ENCODE data around the gene OSBPL1A.

Gene OSBPL1A

GRCh38 chr18:24317370-24317769 is 80.3 kb downstream of the OSBPL1A start:
- H3K4me3 ChIP-seq (ENCODE audit: low read depth, low read length), result no peak overlapping the region

GRCh38 chr18:24315170-24315569 is 82.5 kb downstream of the OSBPL1A start:
- H3K4me3 ChIP-seq (ENCODE audit: low read depth, low read length), result no peak overlapping the region
- no peaks in the 10 kb centered on the region for H3K9me3 ChIP-seq (ENCODE audit: severe bottlenecking)
- H3K36me3 ChIP-seq, result no peaks in the 10 kb centered on the region
- H3K27me3 ChIP-seq (ENCODE audit: insufficient read depth, low read depth, severe bottlenecking), result no peaks in the 10 kb centered on the region
- DNase-seq, result no peak
- no peak overlapping the region for H3K27ac ChIP-seq
- TF ChIP-seq CTCF (IDR thresholded peaks at IDR 0.05; ENCODE audit: low read depth, low read length), result no peak

More at GRCh38 chr18:24317370-24317769, 80.3 kb downstream of the OSBPL1A start:
- no peak for DNase-seq
- no peak for TF ChIP-seq CTCF (IDR thresholded peaks at IDR 0.05; ENCODE audit: low read depth, low read length)
- Histone ChIP-seq H3K36me3 (no peaks in the 10 kb centered on the region), H3K27me3 (ENCODE audit: insufficient read depth, low read depth, severe bottlenecking) (no peaks in the 10 kb centered on the region), H3K27ac (no peak overlapping the region), H3K9me3 (ENCODE audit: severe bottlenecking) (no peaks in the 10 kb centered on the region)

GRCh38 chr18:24306201-24306600 is 91.4 kb downstream of the OSBPL1A start:
- H3K27me3 ChIP-seq (ENCODE audit: insufficient read depth, low read depth, severe bottlenecking), result no peaks in the 10 kb centered on the region
- no peak for DNase-seq
- H3K9me3 ChIP-seq (ENCODE audit: severe bottlenecking), result no peaks in the 10 kb centered on the region
- peaks cover 14% of the 10 kb centered on the region for H3K36me3 ChIP-seq
- H3K4me3 ChIP-seq (ENCODE audit: low read depth, low read length), result no peak overlapping the region
- no peak overlapping the region for H3K27ac ChIP-seq
- no peak for TF ChIP-seq CTCF (IDR thresholded peaks at IDR 0.05; ENCODE audit: low read depth, low read length)

- H3K9me3 ChIP-seq (ENCODE audit: severe bottlenecking), result no peaks in the 10 kb centered on the region
- TF ChIP-seq CTCF (IDR thresholded peaks at IDR 0.05; ENCODE audit: low read depth, low read length), result no peak
- no peak overlapping the region for H3K27ac ChIP-seq
- no peak overlapping the region for H3K4me3 ChIP-seq (ENCODE audit: low read depth, low read length)
- no peaks in the 10 kb centered on the region for H3K27me3 ChIP-seq (ENCODE audit: insufficient read depth, low read depth, severe bottlenecking)
- DNase-seq, result no peak
- peaks cover 18% of the 10 kb centered on the region for H3K36me3 ChIP-seq
These were observed 96.9 kb downstream of the OSBPL1A start for GRCh38 chr18:24300703-24301102.

GRCh38 chr18:24296276-24296675 is 101.3 kb downstream of the OSBPL1A start:
- H3K4me3 ChIP-seq (ENCODE audit: low read depth, low read length), result no peak overlapping the region
- H3K27me3 ChIP-seq (ENCODE audit: insufficient read depth, low read depth, severe bottlenecking), result no peaks in the 10 kb centered on the region
- no peaks in the 10 kb centered on the region for H3K9me3 ChIP-seq (ENCODE audit: severe bottlenecking)
- no peak overlapping the region for H3K27ac ChIP-seq
- TF ChIP-seq CTCF (IDR thresholded peaks at IDR 0.05; ENCODE audit: low read depth, low read length), result no peak
- peaks cover 5% of the 10 kb centered on the region for H3K36me3 ChIP-seq
- no peak for DNase-seq

GRCh38 chr18:24293254-24293653 is 104.4 kb downstream of the OSBPL1A start:
- TF ChIP-seq CTCF (IDR thresholded peaks at IDR 0.05; ENCODE audit: low read depth, low read length), result no peak
- no peaks in the 10 kb centered on the region for H3K9me3 ChIP-seq (ENCODE audit: severe bottlenecking)
- no peak for DNase-seq
- no peak overlapping the region for H3K4me3 ChIP-seq (ENCODE audit: low read depth, low read length)
- no peaks in the 10 kb centered on the region for H3K27me3 ChIP-seq (ENCODE audit: insufficient read depth, low read depth, severe bottlenecking)
- H3K36me3 ChIP-seq, result no peaks in the 10 kb centered on the region
- H3K27ac ChIP-seq, result no peak overlapping the region
